HCT116 (cell line): Measurements from ENCODE around the gene TOR1AIP1. TPM values are rescaled to one million over a fixed set of nuclear protein-coding genes. Genes with fewer than 3 reads are reported as not detected.
A peak's percentile ranks its signal among the peaks of the same experiment; 100 is the strongest.

Experiments
- ATAC-seq: fragments of 200-7000 bp; cut with Tn5 transposase; 2 replicates; pipeline ENCODE4 v1.9.1; 2020; ENCODE audit warnings: mild to moderate bottlenecking, moderate library complexity
- BruUV-seq: library from RNA; stranded (reverse); fragments of 400-500 nt; replicated peaks from 2 replicates; lab custom pipeline; 2021; lab: Mats Ljungman, UMichigan
- CTCF ChIA-PET: fragments of 300-600 bp; sonication (Branson Sonifier 250); formaldehyde crosslinking; loops from one replicate; lab custom pipeline; 2021; ENCODE audit warnings: antibody characterized with exemption; lab: Charles Lee
- POLR2A ChIA-PET: fragments of 300-600, 350-600 bp; sonication (Branson Sonifier 250); formaldehyde crosslinking; loops from one replicate; lab custom pipeline; 2021; ENCODE audit warnings: antibody characterized with exemption; lab: Charles Lee
- RAD21 ChIA-PET, 2 experiments: fragments of 300-600 bp; sonication (Branson Sonifier 250); formaldehyde crosslinking; loops; one replicate each; lab custom pipeline; 2023; ENCODE audit warnings: low total read pairs in 2 of 2; ENCODE audit not compliant: uncharacterized antibody in 2 of 2, unreplicated experiment in 2 of 2, low non-redundant PET in 1 of 2; lab: Charles Lee
- DNase-seq: peaks from one replicate; pipeline ENCODE4 v3.0.0-alpha.2; 2010; ENCODE audit warnings: low read depth, low spot score
- H2AFZ ChIP-seq: fragments of 200-600 bp; shearing (Covaris generic), sonication (generic); 2 replicates; pipeline ENCODE4 v1.6.1; 2017; ENCODE audit warnings: low read depth, mixed run types, mixed read lengths, antibody characterized with exemption, low read length; ENCODE audit not compliant: poor library complexity, severe bottlenecking
- H3K27ac ChIP-seq: 2 replicates; pipeline ENCODE4 v1.5.1; 2012; ENCODE audit warnings: low read depth, low read length
- H3K27me3 ChIP-seq: fragments of 200-600 bp; sonication (generic); 2 replicates; pipeline ENCODE4 v1.6.1; 2016; ENCODE audit warnings: mixed run types, low read length, mixed read lengths; ENCODE audit not compliant: insufficient read depth
- H3K36me3 ChIP-seq, 2 experiments: fragments of 200-500 bp in 1 of 2; fragments of 200-600 bp in 1 of 2; sonication (Bioruptor generic) in 1 of 2; sonication (generic) in 1 of 2; 2 replicates each; pipeline versions ENCODE4 v1.5.1 to v1.6.1; 2014 to 2016; ENCODE audit warnings: low read length in 2 of 2, inconsistent platforms in 1 of 2, mixed read lengths in 1 of 2, mixed run types in 1 of 2; ENCODE audit not compliant: insufficient read depth in 2 of 2, control insufficient read depth in 1 of 2
- H3K4me1 ChIP-seq, 2 experiments: fragments of 200-600 bp in 1 of 2; sonication (generic) in 1 of 2; 2 replicates each; pipeline versions ENCODE4 v1.5.1 to v1.6.1; 2012 to 2017; ENCODE audit warnings: low read length in 2 of 2, inconsistent platforms in 1 of 2, mild to moderate bottlenecking in 1 of 2, mixed read lengths in 1 of 2, mixed run types in 1 of 2, moderate library complexity in 1 of 2; ENCODE audit not compliant: insufficient read depth in 2 of 2, control insufficient read depth in 1 of 2
- H3K4me2 ChIP-seq: fragments of 200-600 bp; sonication (generic); 2 replicates; pipeline ENCODE4 v1.6.1; 2017; ENCODE audit warnings: mixed run types, low read length, mixed read lengths
- H3K4me3 ChIP-seq, 2 experiments: fragments of 200-600 bp in 1 of 2; sonication (generic) in 1 of 2; replicated peaks in 1 of 2; 2 replicates each; pipeline ENCODE4 v1.5.1; 2011 to 2016; ENCODE audit warnings: low read length in 2 of 2, control low read depth in 1 of 2, low read depth in 1 of 2, mild to moderate bottlenecking in 1 of 2, mixed read lengths in 1 of 2, mixed run types in 1 of 2
- H3K79me2 ChIP-seq: fragments of 200-600 bp; sonication (generic); 2 replicates; pipeline ENCODE4 v1.6.1; 2017; ENCODE audit warnings: mild to moderate bottlenecking, mixed run types, low read length, moderate library complexity, mixed read lengths; ENCODE audit not compliant: insufficient read depth
- H3K9ac ChIP-seq: fragments of 200-600 bp; sonication (generic); 2 replicates; pipeline ENCODE4 v1.6.1; 2016; ENCODE audit warnings: low read length, mixed read lengths
- H3K9me2 ChIP-seq: fragments of 200-600 bp; sonication (generic), shearing (Covaris generic); 2 replicates; pipeline ENCODE4 v1.6.1; 2017; ENCODE audit warnings: mixed run types, mild to moderate bottlenecking, moderate library complexity; ENCODE audit not compliant: insufficient read depth
- H3K9me3 ChIP-seq, 2 experiments: fragments of 200-500 bp in 1 of 2; fragments of 200-600 bp in 1 of 2; sonication (Bioruptor generic) in 1 of 2; sonication (generic) in 1 of 2; 2 replicates each; pipeline ENCODE4 v1.6.1; 2014 to 2017; ENCODE audit warnings: low read length in 2 of 2, mixed read lengths in 2 of 2, inconsistent platforms in 1 of 2, low read depth in 1 of 2, mild to moderate bottlenecking in 1 of 2, mixed run types in 1 of 2, moderate library complexity in 1 of 2; ENCODE audit not compliant: control insufficient read depth in 1 of 2, insufficient read depth in 1 of 2
- H4K20me1 ChIP-seq: fragments of 200-600 bp; sonication (generic), shearing (Covaris generic); 2 replicates; pipeline ENCODE4 v1.6.1; 2017; ENCODE audit warnings: mixed run types, mild to moderate bottlenecking, moderate library complexity; ENCODE audit not compliant: insufficient read depth
- ATF3 ChIP-seq: IDR thresholded peaks from 2 replicates; pipeline ENCODE4 v1.6.1; 2012
- CBX3 ChIP-seq: IDR thresholded peaks from 2 replicates; pipeline ENCODE4 v1.6.1; 2012; ENCODE audit warnings: low read depth
- CEBPB ChIP-seq: IDR thresholded peaks from 2 replicates; pipeline ENCODE4 v1.6.1; 2012; ENCODE audit warnings: low read depth
- EGR1 ChIP-seq: IDR thresholded peaks from 2 replicates; pipeline ENCODE4 v1.6.1; 2012; ENCODE audit warnings: low read depth
- ELF1 ChIP-seq: IDR thresholded peaks from 2 replicates; pipeline ENCODE4 v1.6.1; 2012; ENCODE audit warnings: low read depth, borderline replicate concordance
- EZH2 ChIP-seq: fragments of 200-600 bp; sonication (generic); IDR thresholded peaks from 2 replicates; pipeline ENCODE4 v1.6.1; 2017; ENCODE audit warnings: antibody characterized with exemption, mixed run types
- FOSL1 ChIP-seq: IDR thresholded peaks from 2 replicates; pipeline ENCODE4 v1.6.1; 2012; ENCODE audit warnings: low read depth
- JUND ChIP-seq: IDR thresholded peaks from 2 replicates; pipeline ENCODE4 v1.6.1; 2012
- POLR2A ChIP-seq: IDR thresholded peaks from 2 replicates; pipeline ENCODE4 v1.7.0; 2011; ENCODE audit warnings: borderline replicate concordance; ENCODE audit not compliant: insufficient read depth, insufficient read length; ENCODE audit errors: extremely low read depth
- POLR2AphosphoS5 ChIP-seq: IDR thresholded peaks from 2 replicates; pipeline ENCODE4 v1.6.1; 2011; ENCODE audit warnings: mild to moderate bottlenecking, low read depth, low read length, moderate library complexity
- SIN3A ChIP-seq: IDR thresholded peaks from 2 replicates; pipeline ENCODE4 v1.6.1; 2012; ENCODE audit warnings: low read depth
- SP1 ChIP-seq: IDR thresholded peaks from 2 replicates; pipeline ENCODE4 v1.6.1; 2012; ENCODE audit warnings: low read depth
- SRF ChIP-seq: IDR thresholded peaks from 2 replicates; pipeline ENCODE4 v1.6.1; 2012; ENCODE audit warnings: low read depth
- TCF7L2 ChIP-seq: IDR thresholded peaks from 2 replicates; pipeline ENCODE4 v1.7.0; 2011; ENCODE audit warnings: borderline replicate concordance, inconsistent platforms; ENCODE audit not compliant: insufficient read depth, insufficient read length; ENCODE audit errors: extremely low read depth
- YY1 ChIP-seq: IDR thresholded peaks from 2 replicates; pipeline ENCODE4 v1.6.1; 2011; ENCODE audit warnings: low read length, low read depth, moderate library complexity, mild to moderate bottlenecking; ENCODE audit not compliant: insufficient replicate concordance; ENCODE audit errors: extremely low read depth
- ZBTB33 ChIP-seq: IDR thresholded peaks from 2 replicates; pipeline ENCODE4 v1.6.1; 2011; ENCODE audit warnings: mild to moderate bottlenecking, low read length, moderate library complexity; ENCODE audit not compliant: insufficient replicate concordance; ENCODE audit errors: extremely low read depth
- ZFX ChIP-seq: fragments of 450-650 bp; IDR thresholded peaks from 2 replicates; pipeline ENCODE4 v1.6.1; 2017
- ZNF274 ChIP-seq: fragments of 200-500 bp; sonication (Bioruptor generic); IDR thresholded peaks from 2 replicates; pipeline ENCODE4 v1.6.1; 2014; ENCODE audit warnings: mild to moderate bottlenecking, low read depth, low read length, inconsistent platforms
- intact Hi-C: fragments of 100-400 bp; cut with micrococcal nuclease; formaldehyde crosslinking; loops from 2 replicates; pipeline ENCODE4 v1.10.0; 2022
- total RNA-seq: library from RNA; stranded (reverse); gene quantifications from one replicate; pipeline ENCODE4 v1.2.1, GENCODE V29; 2021; ENCODE audit not compliant: unreplicated experiment

TOR1AIP1 gene
- total RNA-seq, 1 experiment from 2014 or later: 30.5 TPM

GRCh38 chr1:179876300-179876715, 5.8 kb upstream of the TOR1AIP1 start:
- peaks cover 29% of the 10 kb centered on the region; the same call in 1 of the 2 replicates for H4K20me1 ChIP-seq
- POLR2A ChIA-PET: no interaction called here

GRCh38 chr1:179877586-179878265, 4.4 kb upstream of the TOR1AIP1 start, which contains the start of gene TOR1AIP2:
Gene TOR1AIP2 (minus strand): TSS chr1:179877803. CDS start chr1:179852665, 25,138 bp downstream.
- ChIA-PET POLR2A (no interaction called here), CTCF (interaction anchor here (0.6 to 1.3 kb wide), 2 partner anchors 10 kb away, joined by 4 read pairs; no protein-coding TSS in a partner anchor), RAD21 (no interaction called here)
- no TSS peak for BruUV-seq
- ATAC-seq: peak; percentile 73
- peak within 1 kb of the TSS; percentile 51 for H3K27ac ChIP-seq
- intact Hi-C loops: no loop called here
- H3K9me3 ChIP-seq: no peaks in the 10 kb centered on the region
- peaks cover 50% of the 10 kb centered on the region for H3K79me2 ChIP-seq
- peaks cover 10 to 30% of the 10 kb centered on the region in 2 experiments for H3K4me1 ChIP-seq
- peak within 1 kb of the TSS; percentile 80 for H2AFZ ChIP-seq
- H3K9ac ChIP-seq: peak within 1 kb of the TSS; percentile 86
- no peaks in the 10 kb centered on the region for H3K27me3 ChIP-seq
- H4K20me1 ChIP-seq: peaks cover 28% of the 10 kb centered on the region; the same call in 1 of the 2 replicates
- peaks cover 18 to 29% of the 10 kb centered on the region in 2 experiments for H3K36me3 ChIP-seq
- peak within 1 kb of the TSS; percentile 87 for H3K4me2 ChIP-seq
- peak; percentile 74 for DNase-seq
- no peaks in the 10 kb centered on the region for H3K9me2 ChIP-seq
- H3K4me3 ChIP-seq: peak within 1 kb of the TSS; percentile 64 to 85
- TF ChIP-seq EZH2: no peak
- TF ChIP-seq SIN3A: peak; percentile 79
- peak; percentile 66 for TF ChIP-seq ZBTB33
- TF ChIP-seq SRF: no peak
- peak; percentile 68 for TF ChIP-seq YY1
- peak; percentile 13; the same call in 1 of the 2 replicates for TF ChIP-seq CBX3
- peak; percentile 97 for TF ChIP-seq POLR2A
- peak; percentile 100 for TF ChIP-seq POLR2AphosphoS5
- no peak for TF ChIP-seq TCF7L2
- TF ChIP-seq ZNF274: no peak
- TF ChIP-seq CEBPB: no peak
- no peak for TF ChIP-seq FOSL1
- TF ChIP-seq ATF3: no peak
- no peak for TF ChIP-seq ELF1
- TF ChIP-seq EGR1: no peak

More at GRCh38 chr1:179876300-179876715, 5.8 kb upstream of the TOR1AIP1 start:
- TF ChIP-seq JUND (peak; percentile 86), ZFX (no peak), CBX3 (no peak), SRF (0 out of 2 replicates have a peak, but pooled peaks have one; percentile 16), YY1 (no peak), CEBPB (peak; percentile 99), SP1 (peak; percentile 43), FOSL1 (peak; percentile 82), SIN3A (0 out of 2 replicates have a peak, but pooled peaks have one; percentile 23)
- peak overlapping the region; percentile 64 to 85 for H3K4me3 ChIP-seq
- DNase-seq (no peak), ATAC-seq (no peak)
- BruUV-seq: no TSS peak
- H3K4me2 ChIP-seq: peak overlapping the region; percentile 87
- H3K79me2 ChIP-seq: peaks cover 64% of the 10 kb centered on the region
- ChIA-PET CTCF (interaction anchor here (0.8 to 1.4 kb wide), 3 partner anchors 9 to 293 kb away, joined by 3 to 4 read pairs (median 4); no protein-coding TSS in a partner anchor), RAD21 (no interaction called here)
- H3K27ac ChIP-seq: peak overlapping the region; percentile 51; the same call in 1 of the 2 replicates
- peak overlapping the region; percentile 86 for H3K9ac ChIP-seq
- peaks cover 10 to 26% of the 10 kb centered on the region in 2 experiments for H3K4me1 ChIP-seq
- no peaks in the 10 kb centered on the region for H3K9me2 ChIP-seq
- H2AFZ ChIP-seq: no peak overlapping the region
- intact Hi-C loops: no loop called here
- peaks cover 21 to 29% of the 10 kb centered on the region in 2 experiments for H3K36me3 ChIP-seq
- no peaks in the 10 kb centered on the region for H3K9me3 ChIP-seq
- no peaks in the 10 kb centered on the region for H3K27me3 ChIP-seq
